RWPE1 (cell line): ENCODE data around the gene SYNPO2.

Experiments used
- CTCF ChIA-PET: fragments of 350-600 bp; sonication (Branson Sonifier 250); formaldehyde crosslinking; extraction: SDS; loops from one replicate; lab custom pipeline; 2021; lab: Yijun Ruan, JAX
- POLR2A ChIA-PET: fragments of 400-600 bp; formaldehyde crosslinking; extraction: SDS; loops from one replicate; lab custom pipeline; 2020; ENCODE audit warnings: antibody characterized with exemption; ENCODE audit not compliant: low non-redundant PET; lab: Yijun Ruan, JAX
- DNase-seq: peaks from one replicate; pipeline ENCODE4 v3.0.0; 2012; ENCODE audit warnings: low spot score
- H3K27ac ChIP-seq: fragments of 450-650 bp; 2 replicates; pipeline ENCODE4 v1.5.1; 2017
- TF ChIP-seq, protein P1 (sequence below): fragments of 450-650 bp; conservative IDR thresholded peaks from 2 replicates; pipeline ENCODE4 v1.5.1; 2017; ENCODE audit warnings: low read depth, mild to moderate bottlenecking

Gene SYNPO2

DNA sequence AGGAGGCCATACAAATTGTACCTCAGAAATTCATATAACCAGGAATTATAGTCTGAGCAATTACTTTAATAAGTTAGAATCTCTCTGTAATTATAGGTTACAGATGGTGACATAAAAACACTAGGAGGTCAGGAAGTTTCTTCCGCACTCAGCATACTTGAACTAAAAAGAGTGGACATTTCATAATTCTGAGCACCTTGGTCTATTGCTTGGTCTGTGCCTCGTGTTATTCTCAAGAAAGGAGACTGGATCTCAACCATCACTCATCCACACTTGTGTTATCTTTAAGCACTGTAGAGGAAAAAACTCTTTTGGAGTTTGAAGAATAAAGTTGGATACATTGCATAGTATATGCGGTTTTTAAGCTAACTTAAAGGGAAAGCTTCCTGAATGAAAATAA, 91.1 kb downstream of the SYNPO2 start:
- TF ChIP-seq, protein P1, sequence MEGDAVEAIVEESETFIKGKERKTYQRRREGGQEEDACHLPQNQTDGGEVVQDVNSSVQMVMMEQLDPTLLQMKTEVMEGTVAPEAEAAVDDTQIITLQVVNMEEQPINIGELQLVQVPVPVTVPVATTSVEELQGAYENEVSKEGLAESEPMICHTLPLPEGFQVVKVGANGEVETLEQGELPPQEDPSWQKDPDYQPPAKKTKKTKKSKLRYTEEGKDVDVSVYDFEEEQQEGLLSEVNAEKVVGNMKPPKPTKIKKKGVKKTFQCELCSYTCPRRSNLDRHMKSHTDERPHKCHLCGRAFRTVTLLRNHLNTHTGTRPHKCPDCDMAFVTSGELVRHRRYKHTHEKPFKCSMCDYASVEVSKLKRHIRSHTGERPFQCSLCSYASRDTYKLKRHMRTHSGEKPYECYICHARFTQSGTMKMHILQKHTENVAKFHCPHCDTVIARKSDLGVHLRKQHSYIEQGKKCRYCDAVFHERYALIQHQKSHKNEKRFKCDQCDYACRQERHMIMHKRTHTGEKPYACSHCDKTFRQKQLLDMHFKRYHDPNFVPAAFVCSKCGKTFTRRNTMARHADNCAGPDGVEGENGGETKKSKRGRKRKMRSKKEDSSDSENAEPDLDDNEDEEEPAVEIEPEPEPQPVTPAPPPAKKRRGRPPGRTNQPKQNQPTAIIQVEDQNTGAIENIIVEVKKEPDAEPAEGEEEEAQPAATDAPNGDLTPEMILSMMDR = no peak
- ChIA-PET POLR2A (no interaction called here), CTCF (no interaction called here)
- DNase-seq = no peak
- H3K27ac ChIP-seq = no peak overlapping the region

DNA sequence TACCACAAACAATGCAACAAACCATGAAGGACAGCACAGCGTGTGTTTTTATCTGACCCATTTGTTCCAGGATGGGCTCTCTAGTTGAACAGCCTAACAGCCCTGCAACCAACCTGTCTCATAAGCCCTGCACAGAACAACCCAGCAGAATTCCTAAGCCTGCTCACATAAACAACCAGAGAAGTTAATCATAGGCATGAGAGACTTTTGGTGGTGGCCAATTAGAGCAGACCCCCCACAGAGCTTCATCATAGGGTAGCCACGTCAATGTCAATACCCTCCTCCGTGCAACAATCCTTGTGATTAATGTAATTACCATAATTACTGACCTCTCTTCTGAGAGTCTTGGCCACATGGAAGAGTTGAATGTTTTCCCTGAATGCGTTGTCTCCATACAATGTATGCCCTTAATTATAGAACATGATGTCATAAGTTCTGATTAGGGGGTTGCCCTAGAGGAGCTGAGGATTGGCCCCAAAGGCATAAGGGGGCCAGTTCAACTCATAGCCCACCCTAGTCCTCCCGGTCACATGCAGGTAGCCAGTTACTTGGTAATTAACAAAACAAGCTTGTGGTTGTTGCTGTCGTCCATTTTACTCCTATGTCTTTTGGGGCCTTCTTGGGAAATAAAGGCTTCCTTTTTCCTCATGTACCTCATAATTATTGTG, 92.7 kb downstream of the SYNPO2 start:
- no peak for DNase-seq
- CTCF ChIA-PET = interaction anchor here (0.6 kb wide), 1 partner anchor 303 kb away, joined by 3 read pairs; no protein-coding TSS in a partner anchor
- H3K27ac ChIP-seq = no peak overlapping the region
- TF ChIP-seq, protein P1 = no peak
- POLR2A ChIA-PET = no interaction called here

DNA sequence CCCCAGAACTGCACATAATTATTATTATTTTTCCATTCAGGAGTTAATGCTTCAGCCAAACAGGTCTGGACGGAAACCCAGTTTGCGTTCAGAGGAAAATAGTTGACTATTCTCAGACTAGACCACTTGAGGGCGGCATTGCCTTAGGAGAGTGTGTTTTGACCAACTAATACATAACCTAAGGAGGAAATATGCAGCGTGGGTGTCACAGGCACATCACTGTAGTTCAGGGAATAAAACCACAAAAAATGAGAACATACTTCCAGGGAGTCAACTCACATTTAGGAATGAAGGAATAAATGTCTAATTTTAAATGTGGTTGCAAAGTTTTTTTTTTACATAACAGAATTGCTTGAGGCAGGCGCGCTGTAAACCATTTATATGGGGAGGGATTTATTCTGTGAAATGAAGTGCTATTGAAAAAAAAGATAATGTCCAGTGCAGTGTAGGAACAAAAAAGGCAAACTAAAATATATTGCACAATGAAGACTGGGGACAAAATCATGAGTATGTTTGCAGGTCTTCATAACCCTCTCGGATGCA, 93.3 kb downstream of the SYNPO2 start:
- TF ChIP-seq, protein P1 = peak; percentile 86
- no peak overlapping the region for H3K27ac ChIP-seq
- POLR2A ChIA-PET = no interaction called here
- DNase-seq = peak; percentile 68
- CTCF ChIA-PET = interaction anchor here (0.6 kb wide), 1 partner anchor 303 kb away, joined by 3 read pairs; no protein-coding TSS in a partner anchor

DNA sequence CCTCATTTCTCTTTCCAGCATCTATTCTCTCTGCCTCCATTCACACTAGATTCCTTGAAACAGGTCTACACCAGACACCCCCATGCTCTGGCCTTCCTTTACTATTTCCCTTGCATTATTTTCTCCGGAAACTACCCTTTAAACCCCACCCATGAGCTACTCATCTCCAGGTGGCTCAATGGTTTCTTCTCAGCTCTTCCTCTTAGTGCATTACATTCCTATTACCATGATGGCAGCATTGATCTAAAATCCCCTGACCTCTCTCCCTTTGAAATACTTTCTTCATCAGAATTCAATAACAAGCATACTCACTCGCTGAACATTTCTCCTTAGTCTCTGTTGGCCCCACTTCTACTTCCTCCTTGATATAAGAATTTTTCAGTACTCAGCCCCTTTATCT, 94.6 kb downstream of the SYNPO2 start:
- ChIA-PET CTCF (no interaction called here), POLR2A (no interaction called here)
- no peak for DNase-seq
- TF ChIP-seq, protein P1 = no peak
- H3K27ac ChIP-seq = no peak overlapping the region

DNA sequence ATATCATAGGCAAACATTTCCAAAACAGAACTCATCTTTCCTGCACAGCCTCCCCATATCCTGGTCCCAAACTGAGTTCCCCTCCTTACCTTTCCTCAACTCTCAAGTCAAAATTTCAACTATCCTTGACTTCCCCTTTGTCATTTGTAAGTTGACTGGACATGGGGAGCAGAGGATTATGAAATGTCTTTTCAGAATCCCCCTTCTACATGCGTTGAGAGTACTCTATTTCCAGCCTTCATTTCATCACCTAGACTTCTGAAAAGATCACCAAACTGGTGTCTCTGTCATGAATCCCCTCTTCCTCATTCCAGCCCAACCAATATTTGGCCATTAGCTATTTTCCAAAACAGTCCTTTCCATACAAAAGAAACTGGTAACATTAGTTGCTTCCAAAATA, 95.2 kb downstream of the SYNPO2 start:
- no peak for DNase-seq
- TF ChIP-seq, protein P1 = no peak
- CTCF ChIA-PET = interaction anchor here (0.6 kb wide), 1 partner anchor 103 kb away, joined by 4 read pairs; no protein-coding TSS in a partner anchor
- POLR2A ChIA-PET = no interaction called here
- H3K27ac ChIP-seq = no peak overlapping the region

DNA sequence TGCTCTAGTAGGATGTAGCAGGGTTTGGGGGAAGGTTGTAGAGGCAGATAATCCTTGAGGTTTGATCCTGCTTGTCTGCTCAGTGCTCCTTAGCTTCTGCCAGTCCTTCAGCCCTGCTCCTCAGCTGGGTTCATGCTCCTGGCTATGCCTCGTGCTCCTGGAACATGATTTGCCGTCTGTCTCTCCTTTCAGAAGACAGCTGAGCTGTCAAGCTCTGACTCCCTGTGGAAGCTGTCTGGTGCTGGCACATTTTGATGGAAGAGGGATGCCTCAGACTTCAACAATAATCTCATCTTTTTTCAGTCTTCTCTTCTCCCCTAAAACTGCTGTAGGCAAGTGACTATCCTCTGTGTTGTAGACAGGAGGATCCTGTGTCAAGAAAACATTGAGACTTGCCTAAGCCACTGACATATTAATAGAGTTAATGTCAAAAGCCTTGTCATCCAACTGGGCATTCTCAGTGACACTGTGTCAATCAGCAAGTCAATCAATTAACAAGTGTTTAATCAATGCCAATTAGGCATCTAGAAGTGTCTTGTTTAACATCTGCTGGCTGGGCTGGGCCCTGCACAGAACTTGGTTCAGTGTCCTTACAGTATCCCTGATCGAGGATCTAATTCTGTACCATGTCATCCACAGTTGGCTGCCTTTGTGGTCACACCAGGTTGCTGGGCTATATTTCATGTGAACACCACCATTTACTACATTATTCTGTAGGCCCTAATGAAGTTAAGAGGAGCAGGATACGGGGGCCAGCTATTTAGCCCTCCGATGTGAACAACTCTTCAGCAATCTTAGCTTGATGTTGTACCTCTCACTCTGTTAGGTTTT, 96.7 kb downstream of the SYNPO2 start:
- TF ChIP-seq, protein P1 = no peak
- H3K27ac ChIP-seq = no peak overlapping the region
- POLR2A ChIA-PET = no interaction called here
- CTCF ChIA-PET = no interaction called here
- DNase-seq = no peak
